Measurements from ENCODE around the gene CCDC85A.

GRCh38 chr2:56292951-56293350 lies 109.2 kb downstream of the CCDC85A start:
- TF ChIP-seq, protein P1, sequence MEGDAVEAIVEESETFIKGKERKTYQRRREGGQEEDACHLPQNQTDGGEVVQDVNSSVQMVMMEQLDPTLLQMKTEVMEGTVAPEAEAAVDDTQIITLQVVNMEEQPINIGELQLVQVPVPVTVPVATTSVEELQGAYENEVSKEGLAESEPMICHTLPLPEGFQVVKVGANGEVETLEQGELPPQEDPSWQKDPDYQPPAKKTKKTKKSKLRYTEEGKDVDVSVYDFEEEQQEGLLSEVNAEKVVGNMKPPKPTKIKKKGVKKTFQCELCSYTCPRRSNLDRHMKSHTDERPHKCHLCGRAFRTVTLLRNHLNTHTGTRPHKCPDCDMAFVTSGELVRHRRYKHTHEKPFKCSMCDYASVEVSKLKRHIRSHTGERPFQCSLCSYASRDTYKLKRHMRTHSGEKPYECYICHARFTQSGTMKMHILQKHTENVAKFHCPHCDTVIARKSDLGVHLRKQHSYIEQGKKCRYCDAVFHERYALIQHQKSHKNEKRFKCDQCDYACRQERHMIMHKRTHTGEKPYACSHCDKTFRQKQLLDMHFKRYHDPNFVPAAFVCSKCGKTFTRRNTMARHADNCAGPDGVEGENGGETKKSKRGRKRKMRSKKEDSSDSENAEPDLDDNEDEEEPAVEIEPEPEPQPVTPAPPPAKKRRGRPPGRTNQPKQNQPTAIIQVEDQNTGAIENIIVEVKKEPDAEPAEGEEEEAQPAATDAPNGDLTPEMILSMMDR (IDR thresholded peaks at IDR 0.05), result no peak
- TF ChIP-seq POLR2A (IDR thresholded peaks at IDR 0.05) (no peak), EP300 (IDR thresholded peaks at IDR 0.05) (no peak)

All from tibial nerve (tissue), 4 donors.